GM12872 (cell line): ENCODE data around the gene NTNG1.

Experiments
- CTCF ChIP-seq: IDR thresholded peaks from 3 replicates; pipeline ENCODE4 v1.5.1; 2011; ENCODE audit warnings: low read depth, mild to moderate bottlenecking, low read length, moderate library complexity; ENCODE audit not compliant: insufficient read depth

Gene NTNG1

GRCh38 chr1:107459204-107459904 is 318.5 kb downstream of the NTNG1 start:
- no peak for TF ChIP-seq CTCF

- TF ChIP-seq CTCF, result no peak
These were observed 319.2 kb downstream of the NTNG1 start for GRCh38 chr1:107460035-107460434.

GRCh38 chr1:107464827-107465226 is 324.0 kb downstream of the NTNG1 start:
- TF ChIP-seq CTCF, result no peak

- no peak for TF ChIP-seq CTCF
These were observed 326.4 kb downstream of the NTNG1 start for GRCh38 chr1:107467286-107467685.

- no peak for TF ChIP-seq CTCF
These were observed 327.0 kb downstream of the NTNG1 start for GRCh38 chr1:107467811-107468210.

- TF ChIP-seq CTCF, result no peak
These were observed 332.2 kb downstream of the NTNG1 start for GRCh38 chr1:107473065-107473464.

GRCh38 chr1:107474877-107475612 is 334.2 kb downstream of the NTNG1 start:
- TF ChIP-seq CTCF, result no peak
